ENCODE measurements around the gene C16orf90.

C16orf90 gene

GRCh38 chr16:3495176-3495575 is at the start of gene C16orf90:
Gene C16orf90 (minus strand): TSS chr16:3495489. CDS start chr16:3495421, 68 bp downstream.
- DNase-seq (ENCODE audit: low read depth in 2 of 2) = no peak

- no peak for DNase-seq (ENCODE audit: low read depth in 2 of 2)
Observed at GRCh38 chr16:3542601-3543373, 47.5 kb upstream of the C16orf90 start.

GRCh38 chr16:3541527-3542155 is 46.4 kb upstream of the C16orf90 start:
- no peak for DNase-seq (ENCODE audit: low read depth in 2 of 2)

GRCh38 chr16:3538222-3538621 is 42.9 kb upstream of the C16orf90 start:
- no peak for DNase-seq (ENCODE audit: low read depth in 2 of 2)

GRCh38 chr16:3536851-3537250 is 41.6 kb upstream of the C16orf90 start:
- DNase-seq (ENCODE audit: low read depth in 2 of 2) = no peak

GRCh38 chr16:3536271-3536731 is 41.0 kb upstream of the C16orf90 start:
- DNase-seq (ENCODE audit: low read depth in 2 of 2) = no peak

- DNase-seq (ENCODE audit: low read depth in 2 of 2) = no peak
Observed at GRCh38 chr16:3534126-3534525, 38.8 kb upstream of the C16orf90 start.

GRCh38 chr16:3532741-3533140 is 37.5 kb upstream of the C16orf90 start:
- DNase-seq (ENCODE audit: low read depth in 2 of 2) = no peak

GRCh38 chr16:3530371-3530914 is 35.2 kb upstream of the C16orf90 start:
- DNase-seq (ENCODE audit: low read depth in 2 of 2) = no peak

- DNase-seq (ENCODE audit: low read depth in 2 of 2) = no peak
Observed at GRCh38 chr16:3529175-3529574, 33.9 kb upstream of the C16orf90 start.

- DNase-seq (ENCODE audit: low read depth in 2 of 2) = no peak
Observed at GRCh38 chr16:3528406-3528805, 33.1 kb upstream of the C16orf90 start.

- peak; percentile 23 to 43 for DNase-seq (ENCODE audit: low read depth in 2 of 2)
Observed at GRCh38 chr16:3527216-3527829, 32.0 kb upstream of the C16orf90 start.

GRCh38 chr16:3525951-3526350 is 30.7 kb upstream of the C16orf90 start:
- DNase-seq (ENCODE audit: low read depth in 2 of 2) = no peak

GRCh38 chr16:3523281-3523680 is 28.0 kb upstream of the C16orf90 start:
- DNase-seq (ENCODE audit: low read depth in 2 of 2) = no peak

- no peak for DNase-seq (ENCODE audit: low read depth in 2 of 2)
Observed at GRCh38 chr16:3520841-3521240, 25.6 kb upstream of the C16orf90 start.

GRCh38 chr16:3520413-3520812 is 25.1 kb upstream of the C16orf90 start:
- DNase-seq (ENCODE audit: low read depth in 2 of 2) = no peak

- no peak for DNase-seq (ENCODE audit: low read depth in 2 of 2)
Observed at GRCh38 chr16:3519581-3519980, 24.3 kb upstream of the C16orf90 start.

GRCh38 chr16:3518986-3519348 is 23.7 kb upstream of the C16orf90 start:
- no peak for DNase-seq (ENCODE audit: low read depth in 2 of 2)

GRCh38 chr16:3518292-3518985 is 23.1 kb upstream of the C16orf90 start:
- DNase-seq (ENCODE audit: low read depth in 2 of 2) = no peak

- no peak for DNase-seq (ENCODE audit: low read depth in 2 of 2)
Observed at GRCh38 chr16:3515897-3516296, 20.6 kb upstream of the C16orf90 start.

GRCh38 chr16:3514621-3515020 is 19.3 kb upstream of the C16orf90 start:
- no peak for DNase-seq (ENCODE audit: low read depth in 2 of 2)

All from stimulated activated CD4-positive, alpha-beta T cell treated with anti-CD3 and anti-CD28 coated beads, Interleukin-15, amount 100 ng/mL, for 48 hours (primary cell).